Mononuclear cell (primary cell): Measurements from ENCODE around the gene CABLES2. TPM values are rescaled to one million over a fixed set of nuclear protein-coding genes. Genes with fewer than 3 reads are reported as not detected.

Source experiments
- H3K27me3 ChIP-seq: 2 replicates; pipeline ENCODE4 v1.6.0; 2011; ENCODE audit warnings: low read length, control low read depth; ENCODE audit not compliant: insufficient read depth
- H3K4me1 ChIP-seq: 2 replicates; pipeline ENCODE4 v1.5.1; 2011; ENCODE audit warnings: mild to moderate bottlenecking, low read length, control low read depth; ENCODE audit not compliant: insufficient read depth
- H3K4me3 ChIP-seq: 2 replicates; pipeline ENCODE4 v1.5.1; 2011; ENCODE audit warnings: mild to moderate bottlenecking, low read length, moderate library complexity
- H3K9me3 ChIP-seq: 2 replicates; pipeline ENCODE4 v1.5.1; 2011; ENCODE audit warnings: low read depth, mild to moderate bottlenecking, control low read depth, low read length
- total RNA-seq: library from RNA; depleted of rRNA; stranded (reverse); fragments of >200 nt; gene quantifications from one replicate; pipeline ENCODE4 v1.2.3, GENCODE V29; 2012

The CABLES2 gene
- total RNA-seq, 1 donor, result 1.9 TPM

- Histone ChIP-seq H3K9me3 (no peaks in the 10 kb centered on the region), H3K4me3 (peak overlapping the region; percentile 37), H3K27me3 (no peaks in the 10 kb centered on the region), H3K4me1 (peaks cover 35% of the 10 kb centered on the region)
Observed at GRCh38 chr20:62405981-62406513, 1.0 kb downstream of the CABLES2 start.

GRCh38 chr20:62405108-62405980, 1.7 kb downstream of the CABLES2 start:
- H3K4me3 ChIP-seq, result no peak overlapping the region
- peaks cover 34% of the 10 kb centered on the region for H3K4me1 ChIP-seq
- H3K9me3 ChIP-seq, result no peaks in the 10 kb centered on the region
- H3K27me3 ChIP-seq, result no peaks in the 10 kb centered on the region

GRCh38 chr20:62404761-62405107, 2.4 kb downstream of the CABLES2 start:
- Histone ChIP-seq H3K4me1 (peaks cover 28% of the 10 kb centered on the region), H3K27me3 (no peaks in the 10 kb centered on the region), H3K4me3 (no peak overlapping the region), H3K9me3 (no peaks in the 10 kb centered on the region)

- Histone ChIP-seq H3K9me3 (no peaks in the 10 kb centered on the region), H3K27me3 (no peaks in the 10 kb centered on the region), H3K4me3 (no peak overlapping the region), H3K4me1 (peaks cover 26% of the 10 kb centered on the region)
Observed at GRCh38 chr20:62404112-62404665, 2.9 kb downstream of the CABLES2 start.

GRCh38 chr20:62403331-62403730, 3.8 kb downstream of the CABLES2 start:
- Histone ChIP-seq H3K27me3 (no peaks in the 10 kb centered on the region), H3K4me1 (peaks cover 26% of the 10 kb centered on the region), H3K4me3 (no peak overlapping the region), H3K9me3 (no peaks in the 10 kb centered on the region)

GRCh38 chr20:62402456-62403150, 4.5 kb downstream of the CABLES2 start:
- peaks cover 19% of the 10 kb centered on the region for H3K4me1 ChIP-seq

GRCh38 chr20:62401331-62401779, 5.7 kb downstream of the CABLES2 start:
- Histone ChIP-seq H3K4me3 (no peak overlapping the region), H3K9me3 (no peaks in the 10 kb centered on the region), H3K27me3 (no peaks in the 10 kb centered on the region)

More at GRCh38 chr20:62402456-62403150, 4.5 kb downstream of the CABLES2 start:
- no peaks in the 10 kb centered on the region for H3K27me3 ChIP-seq
- H3K4me3 ChIP-seq, result no peak overlapping the region
- no peaks in the 10 kb centered on the region for H3K9me3 ChIP-seq

GRCh38 chr20:62400541-62400940, 6.5 kb downstream of the CABLES2 start:
- Histone ChIP-seq H3K4me3 (no peak overlapping the region), H3K4me1 (peaks cover 5% of the 10 kb centered on the region), H3K27me3 (no peaks in the 10 kb centered on the region), H3K9me3 (no peaks in the 10 kb centered on the region)

More at GRCh38 chr20:62401331-62401779, 5.7 kb downstream of the CABLES2 start:
- H3K4me1 ChIP-seq, result peaks cover 13% of the 10 kb centered on the region

- Histone ChIP-seq H3K4me3 (no peak overlapping the region), H3K27me3 (no peaks in the 10 kb centered on the region), H3K9me3 (no peaks in the 10 kb centered on the region), H3K4me1 (no peaks in the 10 kb centered on the region)
Observed at GRCh38 chr20:62400021-62400420, 7.1 kb downstream of the CABLES2 start.

GRCh38 chr20:62398120-62398821, 8.8 kb downstream of the CABLES2 start:
- Histone ChIP-seq H3K4me3 (no peak overlapping the region), H3K4me1 (no peaks in the 10 kb centered on the region), H3K9me3 (no peaks in the 10 kb centered on the region), H3K27me3 (no peaks in the 10 kb centered on the region)

- no peak overlapping the region for H3K4me3 ChIP-seq
- no peaks in the 10 kb centered on the region for H3K9me3 ChIP-seq
- no peaks in the 10 kb centered on the region for H3K4me1 ChIP-seq
- H3K27me3 ChIP-seq, result no peaks in the 10 kb centered on the region
Observed at GRCh38 chr20:62396367-62397239, 10.5 kb downstream of the CABLES2 start.

- no peaks in the 10 kb centered on the region for H3K27me3 ChIP-seq
- no peaks in the 10 kb centered on the region for H3K9me3 ChIP-seq
- no peak overlapping the region for H3K4me3 ChIP-seq
- no peaks in the 10 kb centered on the region for H3K4me1 ChIP-seq
Observed at GRCh38 chr20:62395311-62396242, 11.5 kb downstream of the CABLES2 start.
